SK-N-SH treated with all-trans-retinoic acid at 6 μM for 48 hours (cell line): ENCODE results near the gene KLRF1.

ENCODE experiments used
- ARNTL ChIP-seq: fragments of 450-650 bp; formaldehyde crosslinking; IDR thresholded peaks from 2 replicates; pipeline ENCODE4 v1.5.0; 2020; ENCODE audit warnings: low read depth, mild to moderate bottlenecking, moderate library complexity, borderline replicate concordance
- CSDC2 ChIP-seq: fragments of 250-450 bp; sonication (Bioruptor Pico); IDR thresholded peaks from 2 replicates; pipeline ENCODE4 v1.5.0; 2020; ENCODE audit warnings: mild to moderate bottlenecking, moderate library complexity
- ESRRG ChIP-seq: fragments of 250-450 bp; sonication (Bioruptor Pico); IDR thresholded peaks from 2 replicates; pipeline ENCODE4 v1.6.1; 2021; ENCODE audit warnings: mild to moderate bottlenecking
- GLIS3 ChIP-seq: fragments of 250-450 bp; sonication (Bioruptor Pico); IDR thresholded peaks from 2 replicates; pipeline ENCODE4 v1.5.0; 2020; ENCODE audit warnings: mild to moderate bottlenecking, moderate library complexity
- RARB ChIP-seq: fragments of 250-450 bp; sonication (Bioruptor Pico); IDR thresholded peaks from 2 replicates; pipeline ENCODE4 v1.8.0; 2021; ENCODE audit warnings: mild to moderate bottlenecking, moderate library complexity
- TCF4 ChIP-seq: fragments of 250-450 bp; sonication (Bioruptor Pico); IDR thresholded peaks from 2 replicates; pipeline ENCODE4 v1.8.0; 2021; ENCODE audit warnings: mild to moderate bottlenecking, moderate library complexity, borderline replicate concordance
- TOX ChIP-seq: fragments of 250-450 bp; sonication (Bioruptor Pico); IDR thresholded peaks from 2 replicates; pipeline ENCODE4 v1.8.0; 2021; ENCODE audit warnings: mild to moderate bottlenecking, moderate library complexity, borderline replicate concordance
- ZC3H10 ChIP-seq: fragments of 250-450 bp; sonication (Bioruptor Pico); IDR thresholded peaks from 2 replicates; pipeline ENCODE4 v1.5.1; 2021; ENCODE audit warnings: mild to moderate bottlenecking, moderate library complexity
- ZFP30 ChIP-seq: fragments of 450-650 bp; formaldehyde crosslinking; IDR thresholded peaks from 2 replicates; pipeline ENCODE4 v1.5.0; 2022; ENCODE audit warnings: mild to moderate bottlenecking, moderate library complexity
- TF ChIP-seq, protein P1 (sequence below): fragments of 250-450 bp; sonication (Bioruptor Pico); IDR thresholded peaks from 2 replicates; pipeline ENCODE4 v1.8.0; 2020; ENCODE audit warnings: mild to moderate bottlenecking, moderate library complexity, borderline replicate concordance
- TF ChIP-seq, protein P2 (sequence below): fragments of 250-450 bp; sonication (Bioruptor Pico); IDR thresholded peaks from 2 replicates; pipeline ENCODE4 v1.5.1; 2020; ENCODE audit warnings: low read depth, mild to moderate bottlenecking, moderate library complexity

DNA sequence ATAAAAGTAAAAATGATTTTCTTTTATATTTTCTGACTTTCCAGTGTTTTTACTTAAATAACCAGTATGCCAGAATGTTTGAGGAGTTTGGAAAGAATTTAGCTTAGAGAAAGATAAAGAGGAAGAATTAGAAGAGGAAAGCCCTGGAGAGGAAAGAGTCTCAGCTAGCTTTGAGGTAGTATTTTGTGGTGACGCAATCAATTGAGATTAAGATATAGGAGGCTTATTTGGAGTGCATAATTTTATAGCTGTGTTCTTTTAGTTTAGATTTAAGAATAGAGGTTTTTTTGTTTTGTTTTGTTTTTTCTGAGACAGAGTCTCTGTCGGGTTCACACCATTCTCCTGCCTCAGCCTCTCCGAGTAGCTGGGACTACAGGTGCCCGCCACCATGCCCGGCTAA lies 23.8 kb downstream of the KLRF1 start:
- TF ChIP-seq GLIS3 (no peak), ZFP30 (CRISPR knock-in tag) (no peak), TOX (no peak), RARB (CRISPR knock-in tag) (no peak), CSDC2 (CRISPR knock-in tag) (no peak), ZC3H10 (no peak), TCF4 (no peak), ESRRG (CRISPR knock-in tag) (no peak), ARNTL (CRISPR knock-in tag) (no peak)
- TF ChIP-seq, protein P1, sequence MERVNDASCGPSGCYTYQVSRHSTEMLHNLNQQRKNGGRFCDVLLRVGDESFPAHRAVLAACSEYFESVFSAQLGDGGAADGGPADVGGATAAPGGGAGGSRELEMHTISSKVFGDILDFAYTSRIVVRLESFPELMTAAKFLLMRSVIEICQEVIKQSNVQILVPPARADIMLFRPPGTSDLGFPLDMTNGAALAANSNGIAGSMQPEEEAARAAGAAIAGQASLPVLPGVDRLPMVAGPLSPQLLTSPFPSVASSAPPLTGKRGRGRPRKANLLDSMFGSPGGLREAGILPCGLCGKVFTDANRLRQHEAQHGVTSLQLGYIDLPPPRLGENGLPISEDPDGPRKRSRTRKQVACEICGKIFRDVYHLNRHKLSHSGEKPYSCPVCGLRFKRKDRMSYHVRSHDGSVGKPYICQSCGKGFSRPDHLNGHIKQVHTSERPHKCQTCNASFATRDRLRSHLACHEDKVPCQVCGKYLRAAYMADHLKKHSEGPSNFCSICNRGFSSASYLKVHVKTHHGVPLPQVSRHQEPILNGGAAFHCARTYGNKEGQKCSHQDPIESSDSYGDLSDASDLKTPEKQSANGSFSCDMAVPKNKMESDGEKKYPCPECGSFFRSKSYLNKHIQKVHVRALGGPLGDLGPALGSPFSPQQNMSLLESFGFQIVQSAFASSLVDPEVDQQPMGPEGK (CRISPR knock-in tag) = no peak
- TF ChIP-seq, protein P2, sequence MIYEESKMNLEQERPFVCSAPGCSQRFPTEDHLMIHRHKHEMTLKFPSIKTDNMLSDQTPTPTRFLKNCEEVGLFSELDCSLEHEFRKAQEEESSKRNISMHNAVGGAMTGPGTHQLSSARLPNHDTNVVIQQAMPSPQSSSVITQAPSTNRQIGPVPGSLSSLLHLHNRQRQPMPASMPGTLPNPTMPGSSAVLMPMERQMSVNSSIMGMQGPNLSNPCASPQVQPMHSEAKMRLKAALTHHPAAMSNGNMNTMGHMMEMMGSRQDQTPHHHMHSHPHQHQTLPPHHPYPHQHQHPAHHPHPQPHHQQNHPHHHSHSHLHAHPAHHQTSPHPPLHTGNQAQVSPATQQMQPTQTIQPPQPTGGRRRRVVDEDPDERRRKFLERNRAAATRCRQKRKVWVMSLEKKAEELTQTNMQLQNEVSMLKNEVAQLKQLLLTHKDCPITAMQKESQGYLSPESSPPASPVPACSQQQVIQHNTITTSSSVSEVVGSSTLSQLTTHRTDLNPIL (CRISPR knock-in tag) = no peak
